ENCODE results near the gene ECE1.
A peak's percentile ranks its signal among the peaks of the same experiment; 100 is the strongest.
"Not testable (repeated sequence)": the region's sequence is repeated elsewhere in the genome, so short reads cannot be mapped to it uniquely, and the experiment has no call there.

ECE1 gene

GRCh38 chr1:21282020-21282419, 8.2 kb downstream of the ECE1 start:
- DNase-seq, H3K27me3 Mint-ChIP-seq, H3K27ac Mint-ChIP-seq, H3K9me3 Mint-ChIP-seq, H3K4me3 Mint-ChIP-seq, ATAC-seq: not testable (repeated sequence)
- Mint-ChIP-seq H3K36me3 (ENCODE audit: low read depth) (peaks cover 53% of the 10 kb centered on the region), H3K4me1 (peaks cover 66% of the 10 kb centered on the region)

GRCh38 chr1:21280482-21280881, 9.8 kb downstream of the ECE1 start:
- peaks cover 51% of the 10 kb centered on the region for H3K36me3 Mint-ChIP-seq (ENCODE audit: low read depth)
- no peaks in the 10 kb centered on the region for H3K27me3 Mint-ChIP-seq
- H3K9me3 Mint-ChIP-seq, result no peaks in the 10 kb centered on the region
- peaks cover 70% of the 10 kb centered on the region for H3K4me1 Mint-ChIP-seq
- DNase-seq, result no peak
- peak overlapping the region; percentile 87 for H3K27ac Mint-ChIP-seq
- ATAC-seq, result no peak
- no peak overlapping the region for H3K4me3 Mint-ChIP-seq

GRCh38 chr1:21280011-21280471, 10.2 kb downstream of the ECE1 start:
- Mint-ChIP-seq H3K4me3 (no peak overlapping the region), H3K27ac (peak overlapping the region; percentile 87), H3K4me1 (peaks cover 71% of the 10 kb centered on the region), H3K9me3 (no peaks in the 10 kb centered on the region), H3K27me3 (no peaks in the 10 kb centered on the region), H3K36me3 (ENCODE audit: low read depth) (peaks cover 48% of the 10 kb centered on the region)
- no peak for DNase-seq
- ATAC-seq, result no peak

- peak; percentile 23 for ATAC-seq
- no peaks in the 10 kb centered on the region for H3K27me3 Mint-ChIP-seq
- no peak for DNase-seq
Observed at GRCh38 chr1:21278860-21279845, 11.1 kb downstream of the ECE1 start.

GRCh38 chr1:21278208-21278859, 11.9 kb downstream of the ECE1 start:
- Mint-ChIP-seq H3K9me3 (no peaks in the 10 kb centered on the region), H3K27me3 (no peaks in the 10 kb centered on the region), H3K27ac (peak overlapping the region; percentile 52), H3K36me3 (ENCODE audit: low read depth) (peaks cover 45% of the 10 kb centered on the region), H3K4me3 (no peak overlapping the region), H3K4me1 (peaks cover 67% of the 10 kb centered on the region)
- no peak for ATAC-seq
- DNase-seq, result no peak

More at GRCh38 chr1:21278860-21279845, 11.1 kb downstream of the ECE1 start:
- Mint-ChIP-seq H3K36me3 (ENCODE audit: low read depth) (peaks cover 49% of the 10 kb centered on the region), H3K4me3 (no peak overlapping the region), H3K27ac (peak overlapping the region; percentile 87), H3K9me3 (no peaks in the 10 kb centered on the region), H3K4me1 (peaks cover 72% of the 10 kb centered on the region)

GRCh38 chr1:21277180-21277579, 13.1 kb downstream of the ECE1 start:
- Mint-ChIP-seq H3K4me1 (peaks cover 63% of the 10 kb centered on the region), H3K4me3 (no peak overlapping the region), H3K36me3 (ENCODE audit: low read depth) (peaks cover 47% of the 10 kb centered on the region), H3K27ac (no peak overlapping the region), H3K9me3 (no peaks in the 10 kb centered on the region), H3K27me3 (no peaks in the 10 kb centered on the region)
- ATAC-seq (no peak), DNase-seq (no peak)

- H3K27ac Mint-ChIP-seq, result peak overlapping the region; percentile 63
- DNase-seq (no peak), ATAC-seq (no peak)
- H3K4me1 Mint-ChIP-seq, result peaks cover 35% of the 10 kb centered on the region
- H3K9me3 Mint-ChIP-seq, result no peaks in the 10 kb centered on the region
- H3K36me3 Mint-ChIP-seq (ENCODE audit: low read depth), result peaks cover 64% of the 10 kb centered on the region
- no peak overlapping the region for H3K4me3 Mint-ChIP-seq
- no peaks in the 10 kb centered on the region for H3K27me3 Mint-ChIP-seq
Observed at GRCh38 chr1:21272540-21272939, 17.7 kb downstream of the ECE1 start.

- H3K4me3 Mint-ChIP-seq, result no peak overlapping the region
- no peaks in the 10 kb centered on the region for H3K9me3 Mint-ChIP-seq
- peaks cover 36% of the 10 kb centered on the region for H3K4me1 Mint-ChIP-seq
- no peak for DNase-seq
- ATAC-seq, result no peak
- peaks cover 66% of the 10 kb centered on the region for H3K36me3 Mint-ChIP-seq (ENCODE audit: low read depth)
- no peaks in the 10 kb centered on the region for H3K27me3 Mint-ChIP-seq
- peak overlapping the region; percentile 63 for H3K27ac Mint-ChIP-seq
Observed at GRCh38 chr1:21271550-21271949, 18.7 kb downstream of the ECE1 start.

GRCh38 chr1:21270086-21270689, 20.1 kb downstream of the ECE1 start:
- peaks cover 60% of the 10 kb centered on the region for H3K36me3 Mint-ChIP-seq (ENCODE audit: low read depth)

GRCh38 chr1:21269461-21270085, 20.7 kb downstream of the ECE1 start:
- H3K4me1 Mint-ChIP-seq, result peaks cover 21% of the 10 kb centered on the region

More at GRCh38 chr1:21270086-21270689, 20.1 kb downstream of the ECE1 start:
- peak; percentile 74 for ATAC-seq
- no peaks in the 10 kb centered on the region for H3K9me3 Mint-ChIP-seq
- no peaks in the 10 kb centered on the region for H3K27me3 Mint-ChIP-seq
- no peak overlapping the region for H3K27ac Mint-ChIP-seq
- peak; percentile 89 for DNase-seq
- no peak overlapping the region for H3K4me3 Mint-ChIP-seq
- peaks cover 24% of the 10 kb centered on the region for H3K4me1 Mint-ChIP-seq

GRCh38 chr1:21268281-21269239, 21.7 kb downstream of the ECE1 start:
- H3K9me3 Mint-ChIP-seq, result no peaks in the 10 kb centered on the region
- H3K36me3 Mint-ChIP-seq (ENCODE audit: low read depth), result peaks cover 56% of the 10 kb centered on the region
- DNase-seq, result no peak
- peaks cover 21% of the 10 kb centered on the region for H3K4me1 Mint-ChIP-seq
- no peak overlapping the region for H3K4me3 Mint-ChIP-seq
- no peaks in the 10 kb centered on the region for H3K27me3 Mint-ChIP-seq
- no peak for ATAC-seq
- H3K27ac Mint-ChIP-seq, result no peak overlapping the region

More at GRCh38 chr1:21269461-21270085, 20.7 kb downstream of the ECE1 start:
- no peak for ATAC-seq
- no peaks in the 10 kb centered on the region for H3K9me3 Mint-ChIP-seq
- H3K27me3 Mint-ChIP-seq, result no peaks in the 10 kb centered on the region
- H3K27ac Mint-ChIP-seq, result no peak overlapping the region
- H3K4me3 Mint-ChIP-seq, result no peak overlapping the region
- peaks cover 59% of the 10 kb centered on the region for H3K36me3 Mint-ChIP-seq (ENCODE audit: low read depth)
- DNase-seq, result no peak

- Mint-ChIP-seq H3K36me3 (ENCODE audit: low read depth) (peaks cover 54% of the 10 kb centered on the region), H3K4me3 (no peak overlapping the region), H3K27me3 (no peaks in the 10 kb centered on the region), H3K9me3 (no peaks in the 10 kb centered on the region), H3K27ac (no peak overlapping the region), H3K4me1 (peaks cover 27% of the 10 kb centered on the region)
- ATAC-seq (no peak), DNase-seq (no peak)
Observed at GRCh38 chr1:21267191-21268077, 22.8 kb downstream of the ECE1 start.

All from activated naive CD8-positive, alpha-beta T cell treated with anti-CD3 and anti-CD28 coated beads, Interleukin-2, amount 50 U/mL, for 24 hours (primary cell).